Kidney epithelial cell (primary cell): ENCODE results near the gene ITM2B. TPM values are rescaled to one million over a fixed set of nuclear protein-coding genes. Genes with fewer than 3 reads are reported as not detected.

ENCODE experiments used
- DNase-seq: peaks from one replicate; pipeline ENCODE4 v3.0.0-alpha.2; 2010; ENCODE audit warnings: low read depth
- H3K27me3 ChIP-seq: 2 replicates; pipeline ENCODE4 v1.6.0; 2011; ENCODE audit warnings: low read length; ENCODE audit not compliant: control insufficient read depth, insufficient read depth
- H3K36me3 ChIP-seq: 2 replicates; pipeline ENCODE4 v1.5.1; 2011; ENCODE audit warnings: low read length; ENCODE audit not compliant: control insufficient read depth, insufficient read depth
- H3K4me3 ChIP-seq: 2 replicates; pipeline ENCODE4 v1.5.1; 2011; ENCODE audit warnings: low read depth, mild to moderate bottlenecking, control low read depth, low read length
- total RNA-seq: library from RNA; depleted of rRNA; stranded (reverse); fragments of >200 nt; gene quantifications from 2 replicates; pipeline ENCODE4 v1.2.3, GENCODE V29; 2015
- TF ChIP-seq, protein P1 (sequence below): IDR thresholded peaks from 2 replicates; pipeline ENCODE4 v1.5.1; 2011; ENCODE audit warnings: mild to moderate bottlenecking, moderate library complexity, low read length, control low read depth, inconsistent platforms; ENCODE audit not compliant: insufficient read depth, poor library complexity, severe bottlenecking

ITM2B gene
- total RNA-seq, 1 donor from 2014 or later, result 246 TPM

DNA sequence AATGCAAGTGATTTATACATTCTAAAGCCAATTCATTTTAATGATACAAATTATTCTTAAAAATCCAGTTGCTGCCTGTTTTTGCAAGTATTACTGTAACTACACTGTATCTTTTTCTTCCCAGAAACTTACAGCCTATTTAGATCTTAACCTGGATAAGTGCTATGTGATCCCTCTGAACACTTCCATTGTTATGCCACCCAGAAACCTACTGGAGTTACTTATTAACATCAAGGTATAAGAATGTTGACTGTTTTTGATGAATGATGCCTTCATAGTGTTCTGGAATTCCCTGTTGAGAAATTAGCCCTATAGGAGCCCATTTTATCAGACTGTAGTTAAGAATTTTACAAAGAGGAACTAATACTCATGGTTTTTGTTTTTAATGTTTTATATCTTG, 25.0 kb downstream of the ITM2B start:
- Histone ChIP-seq H3K27me3 (no peaks in the 10 kb centered on the region), H3K4me3 (no peak overlapping the region), H3K36me3 (peaks cover 3% of the 10 kb centered on the region)
- TF ChIP-seq, protein P1, sequence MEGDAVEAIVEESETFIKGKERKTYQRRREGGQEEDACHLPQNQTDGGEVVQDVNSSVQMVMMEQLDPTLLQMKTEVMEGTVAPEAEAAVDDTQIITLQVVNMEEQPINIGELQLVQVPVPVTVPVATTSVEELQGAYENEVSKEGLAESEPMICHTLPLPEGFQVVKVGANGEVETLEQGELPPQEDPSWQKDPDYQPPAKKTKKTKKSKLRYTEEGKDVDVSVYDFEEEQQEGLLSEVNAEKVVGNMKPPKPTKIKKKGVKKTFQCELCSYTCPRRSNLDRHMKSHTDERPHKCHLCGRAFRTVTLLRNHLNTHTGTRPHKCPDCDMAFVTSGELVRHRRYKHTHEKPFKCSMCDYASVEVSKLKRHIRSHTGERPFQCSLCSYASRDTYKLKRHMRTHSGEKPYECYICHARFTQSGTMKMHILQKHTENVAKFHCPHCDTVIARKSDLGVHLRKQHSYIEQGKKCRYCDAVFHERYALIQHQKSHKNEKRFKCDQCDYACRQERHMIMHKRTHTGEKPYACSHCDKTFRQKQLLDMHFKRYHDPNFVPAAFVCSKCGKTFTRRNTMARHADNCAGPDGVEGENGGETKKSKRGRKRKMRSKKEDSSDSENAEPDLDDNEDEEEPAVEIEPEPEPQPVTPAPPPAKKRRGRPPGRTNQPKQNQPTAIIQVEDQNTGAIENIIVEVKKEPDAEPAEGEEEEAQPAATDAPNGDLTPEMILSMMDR, result no peak
- DNase-seq, result peak; percentile 50

DNA sequence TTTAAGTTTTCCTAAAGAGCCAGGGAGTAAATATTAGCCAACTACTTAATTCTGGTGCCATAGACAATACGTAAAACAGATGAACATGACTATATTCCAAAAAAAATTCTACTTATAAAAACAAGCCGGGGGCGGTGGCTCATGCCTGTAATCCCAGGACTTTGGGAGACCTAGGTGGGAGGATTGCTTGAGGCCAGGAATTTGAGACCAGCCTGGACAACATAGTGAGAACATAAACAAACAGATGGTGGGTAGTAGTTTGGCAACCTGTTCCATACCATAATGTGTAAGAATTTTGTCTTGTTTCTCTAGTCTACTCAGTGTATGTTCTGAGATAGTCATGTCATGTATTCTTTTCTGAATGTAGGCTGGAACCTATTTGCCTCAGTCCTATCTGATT, 25.4 kb downstream of the ITM2B start:
- TF ChIP-seq, protein P1, result no peak
- DNase-seq, result no peak
- no peaks in the 10 kb centered on the region for H3K27me3 ChIP-seq
- H3K4me3 ChIP-seq, result no peak overlapping the region
- peaks cover 4% of the 10 kb centered on the region for H3K36me3 ChIP-seq

DNA sequence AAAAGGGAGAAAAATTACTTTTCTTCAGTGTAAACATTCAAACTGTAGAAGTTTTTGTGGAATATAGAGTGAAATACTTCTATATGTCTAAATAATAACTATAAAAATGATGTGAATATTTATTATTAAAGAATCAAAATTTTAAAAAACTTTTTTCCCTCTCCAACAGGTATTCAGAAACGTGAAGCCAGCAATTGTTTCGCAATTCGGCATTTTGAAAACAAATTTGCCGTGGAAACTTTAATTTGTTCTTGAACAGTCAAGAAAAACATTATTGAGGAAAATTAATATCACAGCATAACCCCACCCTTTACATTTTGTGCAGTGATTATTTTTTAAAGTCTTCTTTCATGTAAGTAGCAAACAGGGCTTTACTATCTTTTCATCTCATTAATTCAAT, 28.0 kb downstream of the ITM2B start:
- Histone ChIP-seq H3K4me3 (no peak overlapping the region), H3K27me3 (no peaks in the 10 kb centered on the region), H3K36me3 (peaks cover 4% of the 10 kb centered on the region)
- TF ChIP-seq, protein P1, result no peak
- DNase-seq, result no peak

DNA sequence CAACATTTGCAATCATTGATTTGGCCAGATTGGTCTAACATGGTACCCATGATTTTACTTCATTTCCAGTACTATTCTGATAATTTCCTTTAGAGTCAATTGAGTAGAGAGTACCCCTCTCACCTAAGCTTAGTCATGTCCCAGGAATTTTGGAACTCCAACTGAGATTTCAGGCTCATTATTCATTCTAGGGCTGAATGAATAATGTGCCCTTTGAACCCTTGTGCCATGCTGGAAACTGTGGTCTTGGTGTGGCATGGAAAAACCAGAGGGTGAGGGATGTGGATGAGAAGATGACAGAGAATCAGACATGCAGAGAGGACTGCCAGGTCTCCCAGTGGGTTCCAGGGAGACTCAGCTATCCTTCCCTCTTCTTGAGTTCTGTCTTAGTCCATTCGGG, 30.2 kb downstream of the ITM2B start:
- Histone ChIP-seq H3K4me3 (no peak overlapping the region), H3K36me3 (peaks cover 3% of the 10 kb centered on the region), H3K27me3 (no peaks in the 10 kb centered on the region)
- peak; percentile 7 for DNase-seq
- TF ChIP-seq, protein P1, result no peak

DNA sequence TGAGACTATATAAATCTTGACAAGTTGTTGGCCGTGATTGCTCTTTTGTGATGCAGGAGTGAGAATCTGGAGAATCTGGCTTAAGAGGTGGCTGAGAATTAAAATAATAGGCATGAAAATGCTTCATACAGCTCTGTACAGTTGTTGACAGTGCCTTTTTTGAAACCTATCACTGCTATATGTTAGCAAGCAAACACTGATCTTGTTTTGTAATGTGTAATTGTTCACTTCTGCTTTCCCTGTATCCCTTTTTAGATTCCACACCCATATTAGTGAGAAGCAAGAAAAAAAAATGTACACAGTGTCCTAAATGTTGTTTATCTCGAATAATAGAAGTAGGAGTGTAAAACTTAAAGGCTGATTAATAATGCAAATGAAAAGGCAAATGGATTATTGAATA, 31.1 kb downstream of the ITM2B start:
- DNase-seq, result no peak
- no peak overlapping the region for H3K4me3 ChIP-seq
- H3K36me3 ChIP-seq, result peaks cover 1% of the 10 kb centered on the region
- H3K27me3 ChIP-seq, result no peaks in the 10 kb centered on the region
- TF ChIP-seq, protein P1, result no peak

DNA sequence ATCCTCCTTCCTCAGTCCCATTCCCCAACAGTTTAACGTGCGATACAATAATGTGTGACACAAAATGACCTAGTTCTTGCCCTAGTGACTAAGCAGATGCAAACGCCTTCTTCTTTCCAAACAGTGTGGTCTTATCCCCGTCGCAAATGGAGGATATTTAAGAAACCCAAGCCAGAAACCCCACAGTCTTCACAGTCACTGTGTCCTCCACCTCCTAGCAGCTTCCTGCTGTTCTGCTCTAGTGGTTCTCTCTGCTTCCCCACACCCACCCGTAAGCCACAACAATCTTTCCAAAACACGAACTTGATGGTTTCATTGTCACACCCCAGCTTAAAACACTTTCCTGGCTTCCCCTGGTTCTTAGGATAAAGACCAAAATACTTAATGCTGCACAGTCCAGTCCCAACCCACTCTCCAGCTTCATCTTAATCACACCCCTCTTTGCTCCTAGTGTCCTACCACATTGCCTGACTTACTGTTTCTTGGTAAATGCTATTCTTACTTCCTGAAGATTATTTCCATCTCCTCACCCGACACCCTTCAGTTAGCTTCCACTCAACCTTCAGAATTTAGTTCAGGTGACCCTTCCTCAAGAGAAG, 32.3 kb downstream of the ITM2B start:
- H3K4me3 ChIP-seq, result no peak overlapping the region
- TF ChIP-seq, protein P1, result no peak
- peaks cover 1% of the 10 kb centered on the region for H3K36me3 ChIP-seq
- no peak for DNase-seq
- H3K27me3 ChIP-seq, result no peaks in the 10 kb centered on the region
